Osteocyte (in vitro differentiated cells): ENCODE measurements around the gene ANKS1A. TPM values are rescaled to one million over a fixed set of nuclear protein-coding genes. Genes with fewer than 3 reads are reported as not detected.
"Not testable (repeated sequence)": the region's sequence is repeated elsewhere in the genome, so short reads cannot be mapped to it uniquely, and the experiment has no call there.

ENCODE experiments used
- DNase-seq: peaks from one replicate; pipeline ENCODE4 v3.0.0; 2021; ENCODE audit warnings: mixed read lengths; ENCODE audit not compliant: unreplicated experiment; ENCODE audit errors: extremely low spot score
- H3K27ac Mint-ChIP-seq: one replicate; pipeline ENCODE4 v1.8.0; 2021; ENCODE audit warnings: mild to moderate bottlenecking, mixed read lengths; ENCODE audit not compliant: unreplicated experiment
- H3K27me3 Mint-ChIP-seq: one replicate; pipeline ENCODE4 v1.8.0; 2021; ENCODE audit warnings: mixed read lengths; ENCODE audit not compliant: unreplicated experiment
- H3K36me3 Mint-ChIP-seq: one replicate; pipeline ENCODE4 v1.8.0; 2021; ENCODE audit warnings: mixed read lengths; ENCODE audit not compliant: unreplicated experiment
- H3K4me1 Mint-ChIP-seq: one replicate; pipeline ENCODE4 v1.8.0; 2021; ENCODE audit warnings: mixed read lengths; ENCODE audit not compliant: unreplicated experiment
- H3K4me3 Mint-ChIP-seq: one replicate; pipeline ENCODE4 v1.8.0; 2021; ENCODE audit warnings: mild to moderate bottlenecking, moderate library complexity, mixed read lengths; ENCODE audit not compliant: unreplicated experiment
- H3K9me3 Mint-ChIP-seq: one replicate; pipeline ENCODE4 v1.8.0; 2021; ENCODE audit warnings: mixed read lengths; ENCODE audit not compliant: unreplicated experiment
- CTCF ChIP-seq: fragments of 200-600 bp; sonication (generic); IDR thresholded peaks from 2 replicates; pipeline ENCODE4 v1.5.0; 2021; ENCODE audit warnings: antibody characterized with exemption, mild to moderate bottlenecking, moderate library complexity
- total RNA-seq: library from RNA; stranded (reverse); gene quantifications from 2 replicates; pipeline ENCODE4 v1.2.1, GENCODE V29; 2021

The ANKS1A gene
- total RNA-seq, 1 donor from 2014 or later, result 15.5 TPM

GRCh38 chr6:34884996-34885395 lies 4.1 kb upstream of the ANKS1A start:
- Mint-ChIP-seq H3K27me3 (no peaks in the 10 kb centered on the region), H3K27ac (no peak overlapping the region), H3K4me1 (peaks cover 19% of the 10 kb centered on the region), H3K4me3 (no peak overlapping the region), H3K36me3 (peaks cover 23% of the 10 kb centered on the region), H3K9me3 (no peaks in the 10 kb centered on the region)
- no peak for TF ChIP-seq CTCF
- DNase-seq, result no peak

- Mint-ChIP-seq H3K4me1 (peaks cover 27% of the 10 kb centered on the region), H3K4me3 (peak overlapping the region; percentile 100), H3K36me3 (peaks cover 16% of the 10 kb centered on the region)
- H3K9me3 Mint-ChIP-seq, H3K27me3 Mint-ChIP-seq, H3K27ac Mint-ChIP-seq, DNase-seq: not testable (repeated sequence)
Observed at GRCh38 chr6:34885837-34886236, 3.2 kb upstream of the ANKS1A start.

GRCh38 chr6:34887753-34888513 lies 1.1 kb upstream of the ANKS1A start, which contains the start of gene TAF11:
Gene TAF11 (minus strand): TSS chr6:34888042. CDS start chr6:34887957, 85 bp downstream.
- peaks cover 13% of the 10 kb centered on the region for H3K36me3 Mint-ChIP-seq
- peak within 1 kb of the TSS; percentile 100 for H3K4me3 Mint-ChIP-seq
- H3K27me3 Mint-ChIP-seq, result no peaks in the 10 kb centered on the region
- no peak for TF ChIP-seq CTCF
- peak; percentile 94 for DNase-seq
- no peaks in the 10 kb centered on the region for H3K9me3 Mint-ChIP-seq
- H3K27ac Mint-ChIP-seq, result peak within 1 kb of the TSS; percentile 100
- peaks cover 31% of the 10 kb centered on the region for H3K4me1 Mint-ChIP-seq

- peaks cover 9% of the 10 kb centered on the region for H3K36me3 Mint-ChIP-seq
- H3K4me3 Mint-ChIP-seq, result peak overlapping the region; percentile 100
- no peak for DNase-seq
- no peaks in the 10 kb centered on the region for H3K27me3 Mint-ChIP-seq
- no peak for TF ChIP-seq CTCF
- H3K4me1 Mint-ChIP-seq, result peaks cover 31% of the 10 kb centered on the region
- no peaks in the 10 kb centered on the region for H3K9me3 Mint-ChIP-seq
- peak overlapping the region; percentile 100 for H3K27ac Mint-ChIP-seq
Observed at GRCh38 chr6:34888514-34888856, 570 bp upstream of the ANKS1A start.

GRCh38 chr6:34890533-34890925 lies 1.5 kb downstream of the ANKS1A start:
- no peak for DNase-seq
- Mint-ChIP-seq H3K4me3 (peak overlapping the region; percentile 100), H3K27ac (no peak overlapping the region), H3K27me3 (no peaks in the 10 kb centered on the region), H3K4me1 (peaks cover 30% of the 10 kb centered on the region), H3K36me3 (no peaks in the 10 kb centered on the region), H3K9me3 (no peaks in the 10 kb centered on the region)
- no peak for TF ChIP-seq CTCF
